HepG2 (cell line): ENCODE data around the gene TBC1D4. TPM values are rescaled to one million over a fixed set of nuclear protein-coding genes. Genes with fewer than 3 reads are reported as not detected.
A peak's percentile ranks its signal among the peaks of the same experiment; 100 is the strongest.

Source experiments
- ARID5B ChIP-seq: IDR thresholded peaks from 2 replicates; pipeline ENCODE4 v1.4.0; 2020; ENCODE audit warnings: mild to moderate bottlenecking, missing genetic modification reagents
- ATF7 ChIP-seq, 2 experiments: fragments of 450-650 bp in 1 of 2; sonication (generic) in 1 of 2; formaldehyde crosslinking in 1 of 2; IDR thresholded peaks; 2 replicates each; pipeline versions ENCODE4 v1.4.0 to v1.6.1; 2016 to 2020; ENCODE audit warnings: antibody characterized with exemption in 1 of 2, mild to moderate bottlenecking in 1 of 2, missing genetic modification reagents in 1 of 2
- BRCA1 ChIP-seq: sonication (generic); formaldehyde crosslinking; IDR thresholded peaks from 2 replicates; pipeline ENCODE4 v1.4.0; 2020; ENCODE audit warnings: missing genetic modification reagents
- ELF1 ChIP-seq: sonication (generic); formaldehyde crosslinking; IDR thresholded peaks from 2 replicates; pipeline ENCODE4 v1.4.0; 2020; ENCODE audit warnings: missing genetic modification reagents
- RFX1 ChIP-seq: fragments of 450-650 bp; IDR thresholded peaks from 2 replicates; pipeline ENCODE4 v1.6.1; 2017
- SNAPC4 ChIP-seq: sonication (generic); formaldehyde crosslinking; IDR thresholded peaks from 2 replicates; pipeline ENCODE4 v1.4.0; 2020; ENCODE audit warnings: mild to moderate bottlenecking, missing genetic modification reagents
- SOX5 ChIP-seq: IDR thresholded peaks from 2 replicates; pipeline ENCODE4 v1.6.1; 2016; ENCODE audit warnings: borderline replicate concordance
- ZHX2 ChIP-seq, 2 experiments: sonication (generic) in 1 of 2; formaldehyde crosslinking in 1 of 2; IDR thresholded peaks; 2 replicates each; pipeline versions ENCODE4 v1.6.1 to v1.9.0; 2014 to 2022; ENCODE audit warnings: antibody characterized with exemption in 1 of 2, borderline replicate concordance in 1 of 2, inconsistent platforms in 1 of 2, low read depth in 1 of 2, missing genetic modification reagents in 1 of 2
- ZNF280B ChIP-seq: sonication (generic); formaldehyde crosslinking; IDR thresholded peaks from 2 replicates; pipeline ENCODE4 v1.5.0; 2020; ENCODE audit warnings: missing genetic modification reagents, mild to moderate bottlenecking, borderline replicate concordance
- ZNF841 ChIP-seq: sonication (generic); formaldehyde crosslinking; IDR thresholded peaks from 2 replicates; pipeline ENCODE4 v1.8.1; 2023; ENCODE audit warnings: missing genetic modification reagents, borderline replicate concordance
- polyA plus RNA-seq, 8 experiments: library from polyadenylated mRNA; depleted of rRNA in 3 of 8; stranded (reverse) in 7 of 8; unstranded in 1 of 8; fragments of >200 nt; fragmentation: Illumina TruSeq in 4 of 8; extraction: Trizol in 4 of 8; gene quantifications; 2 replicates each; pipeline versions ENCODE4 v1.2.1 to v1.2.3, GENCODE V29; 2011 to 2016; ENCODE audit warnings: low read depth in 4 of 8, missing spikeins in 1 of 8, mixed read lengths in 1 of 8; ENCODE audit not compliant: insufficient read depth in 1 of 8
- total RNA-seq, 5 experiments: library from RNA; depleted of rRNA; stranded (reverse); fragments of >200 nt; fragmentation: Illumina TruSeq; extraction: Trizol; gene quantifications; 2 replicates each; pipeline ENCODE4 v1.2.3, GENCODE V29; 2016; ENCODE audit warnings: low read depth in 1 of 5

TBC1D4 gene
- total and polyA plus RNA-seq, 2 of the 13 experiments (the other 11 are each of a cell fraction or from before 2014, with no cell fraction given), result 35.9 to 64.4 TPM

GRCh38 chr13:75530549-75530961 is 48.6 kb upstream of the TBC1D4 start (continued):
- TF ChIP-seq SOX5 (CRISPR knock-in tag), result peak; percentile 78; the same call in 1 of the 2 replicates
- no peak for TF ChIP-seq ZHX2 (IDR thresholded peaks at IDR 0.05; ENCODE audit: low read depth)
- no peak for TF ChIP-seq ZHX2 (CRISPR knock-in tag; IDR thresholded peaks at IDR 0.05; ENCODE audit: borderline replicate concordance)
- TF ChIP-seq SNAPC4 (CRISPR knock-in tag), result no peak
- TF ChIP-seq ATF7 (IDR thresholded peaks at IDR 0.05), result peak; percentile 23; the same call in 1 of the 2 replicates
- TF ChIP-seq ATF7 (CRISPR knock-in tag; IDR thresholded peaks at IDR 0.05), result no peak
- no peak for TF ChIP-seq ELF1
- no peak for TF ChIP-seq ZNF280B (CRISPR knock-in tag)
- 0 out of 2 replicates have a peak, but pooled peaks have one; percentile 20 for TF ChIP-seq ARID5B (CRISPR knock-in tag)
- TF ChIP-seq ZNF841 (CRISPR knock-in tag), result no peak
- TF ChIP-seq RFX1, result no peak
- no peak for TF ChIP-seq BRCA1 (CRISPR knock-in tag)
